Mesenteric fat pad (tissue), 1 donor: ENCODE data around the gene KDM3B. TPM values are rescaled to one million over a fixed set of nuclear protein-coding genes. Genes with fewer than 3 reads are reported as not detected.
"Not testable (repeated sequence)": the region's sequence is repeated elsewhere in the genome, so short reads cannot be mapped to it uniquely, and the experiment has no call there.

Source experiments
- DNase-seq: peaks from one replicate; pipeline ENCODE4 v3.0.0-alpha.2; 2020; ENCODE audit warnings: low spot score
- long read RNA-seq: library from polyadenylated mRNA; unstranded; transcript quantifications from one replicate; pipeline ENCODE4 v2.0.0, GENCODE V29; 2020
- total RNA-seq: library from RNA; stranded (reverse); fragmentation: NEBNext Ultra II Directional; extraction: Animal tissue kit (Norgen Biotek cat#: 25700); gene quantifications from one replicate; pipeline ENCODE4 v1.2.1, GENCODE V29; 2021
- donor health status: DM: yes; HTN: yes; CAD: no.

The KDM3B gene, protein sequence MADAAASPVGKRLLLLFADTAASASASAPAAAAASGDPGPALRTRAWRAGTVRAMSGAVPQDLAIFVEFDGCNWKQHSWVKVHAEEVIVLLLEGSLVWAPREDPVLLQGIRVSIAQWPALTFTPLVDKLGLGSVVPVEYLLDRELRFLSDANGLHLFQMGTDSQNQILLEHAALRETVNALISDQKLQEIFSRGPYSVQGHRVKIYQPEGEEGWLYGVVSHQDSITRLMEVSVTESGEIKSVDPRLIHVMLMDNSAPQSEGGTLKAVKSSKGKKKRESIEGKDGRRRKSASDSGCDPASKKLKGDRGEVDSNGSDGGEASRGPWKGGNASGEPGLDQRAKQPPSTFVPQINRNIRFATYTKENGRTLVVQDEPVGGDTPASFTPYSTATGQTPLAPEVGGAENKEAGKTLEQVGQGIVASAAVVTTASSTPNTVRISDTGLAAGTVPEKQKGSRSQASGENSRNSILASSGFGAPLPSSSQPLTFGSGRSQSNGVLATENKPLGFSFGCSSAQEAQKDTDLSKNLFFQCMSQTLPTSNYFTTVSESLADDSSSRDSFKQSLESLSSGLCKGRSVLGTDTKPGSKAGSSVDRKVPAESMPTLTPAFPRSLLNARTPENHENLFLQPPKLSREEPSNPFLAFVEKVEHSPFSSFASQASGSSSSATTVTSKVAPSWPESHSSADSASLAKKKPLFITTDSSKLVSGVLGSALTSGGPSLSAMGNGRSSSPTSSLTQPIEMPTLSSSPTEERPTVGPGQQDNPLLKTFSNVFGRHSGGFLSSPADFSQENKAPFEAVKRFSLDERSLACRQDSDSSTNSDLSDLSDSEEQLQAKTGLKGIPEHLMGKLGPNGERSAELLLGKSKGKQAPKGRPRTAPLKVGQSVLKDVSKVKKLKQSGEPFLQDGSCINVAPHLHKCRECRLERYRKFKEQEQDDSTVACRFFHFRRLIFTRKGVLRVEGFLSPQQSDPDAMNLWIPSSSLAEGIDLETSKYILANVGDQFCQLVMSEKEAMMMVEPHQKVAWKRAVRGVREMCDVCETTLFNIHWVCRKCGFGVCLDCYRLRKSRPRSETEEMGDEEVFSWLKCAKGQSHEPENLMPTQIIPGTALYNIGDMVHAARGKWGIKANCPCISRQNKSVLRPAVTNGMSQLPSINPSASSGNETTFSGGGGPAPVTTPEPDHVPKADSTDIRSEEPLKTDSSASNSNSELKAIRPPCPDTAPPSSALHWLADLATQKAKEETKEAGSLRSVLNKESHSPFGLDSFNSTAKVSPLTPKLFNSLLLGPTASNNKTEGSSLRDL (N-terminal part only)
- total RNA-seq: 54.1 TPM
- long read RNA-seq, partial matches to known transcripts: 16 of 18 reads
- long read RNA-seq, other reads (novel, unspliced or antisense): 2 of 18 reads

DNA sequence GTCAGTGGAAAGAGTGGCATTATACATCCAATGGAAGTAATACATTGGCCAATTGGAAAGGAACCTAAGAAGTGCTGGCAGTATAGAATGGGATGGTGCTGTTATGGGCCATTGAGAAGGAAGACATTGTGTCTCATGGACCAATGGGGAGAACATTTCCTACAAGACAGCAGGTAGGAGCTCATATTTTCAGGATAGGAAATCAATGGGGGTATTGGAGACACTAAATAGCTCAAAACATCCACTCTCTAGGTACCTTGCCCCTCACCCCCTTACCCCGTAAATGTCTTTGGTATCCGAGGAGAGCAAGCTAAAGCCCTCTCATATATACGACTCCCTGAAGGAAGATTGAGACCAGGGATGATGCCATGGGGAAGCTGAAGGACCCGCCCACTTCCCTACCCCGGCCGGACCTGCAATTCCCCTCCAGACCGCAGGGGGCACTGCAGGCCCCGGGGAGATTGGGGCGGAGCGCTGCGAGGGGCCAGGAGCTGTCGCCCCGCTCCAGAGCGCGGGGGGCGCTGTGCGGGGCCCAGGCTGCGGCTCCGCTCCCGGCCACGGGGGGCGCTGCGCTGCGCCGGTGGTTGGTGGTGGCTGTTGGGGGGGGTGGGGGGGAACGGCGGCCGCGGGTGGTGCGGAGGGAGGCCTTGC lies at the start of gene KDM3B:
Gene KDM3B, plus strand, starts transcription at position 615 of the 651 bp plus-strand sequence. CDS start 111 bp downstream, outside the sequence.
- DNase-seq: peak; percentile 97

- DNase-seq: no peak
These were observed 49.1 kb upstream of the KDM3B start for GRCh38 chr5:138303372-138303771.

GRCh38 chr5:138305797-138306196 lies 46.7 kb upstream of the KDM3B start:
- DNase-seq: no peak

DNA sequence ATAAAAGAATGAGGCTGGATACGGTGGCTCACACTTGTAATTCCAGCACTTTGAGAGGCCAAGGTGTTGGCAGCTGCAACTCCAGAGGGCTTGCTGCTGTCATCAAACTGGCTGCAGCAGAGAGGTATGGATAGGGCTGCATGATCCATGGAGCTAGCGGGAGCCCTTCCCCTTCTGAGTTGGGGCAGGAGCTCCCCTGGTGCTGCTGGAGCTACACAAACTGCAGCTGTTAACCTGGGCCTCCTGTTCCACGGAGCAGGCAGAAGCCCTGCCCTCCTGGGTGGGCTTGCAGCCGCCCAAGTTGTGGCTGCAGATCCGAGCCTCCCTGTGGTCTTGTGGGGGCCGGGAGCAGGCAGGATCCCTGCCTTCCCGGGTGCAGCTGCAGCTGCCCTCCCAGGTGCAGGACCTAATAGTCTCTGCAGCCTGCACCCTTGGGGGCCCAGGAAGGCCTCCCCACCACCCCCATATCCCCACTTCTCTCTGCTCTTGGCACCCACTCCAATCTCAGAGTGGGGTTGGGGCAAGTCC lies 36.7 kb upstream of the KDM3B start:
- no peak for DNase-seq

DNA sequence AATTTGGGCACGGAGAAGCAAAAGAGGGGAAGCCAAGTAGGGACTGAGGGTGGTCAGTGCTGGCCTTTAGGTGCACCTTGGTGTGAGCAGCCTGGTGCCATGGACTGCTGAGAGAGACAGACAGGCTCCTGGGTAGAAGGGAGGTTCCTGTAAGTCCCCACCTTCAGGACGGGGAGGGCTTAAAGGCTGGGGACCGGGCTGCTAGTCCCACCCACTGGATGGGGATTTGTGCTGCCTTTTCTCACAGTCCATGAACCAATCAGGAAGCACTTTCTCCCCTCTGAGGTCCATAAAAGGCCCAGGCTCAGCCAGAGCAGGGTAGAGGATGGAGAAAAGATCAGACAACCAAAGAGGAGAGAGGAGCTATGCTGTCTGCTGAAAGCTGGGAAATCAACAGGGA lies 36.1 kb upstream of the KDM3B start:
- no peak for DNase-seq

DNA sequence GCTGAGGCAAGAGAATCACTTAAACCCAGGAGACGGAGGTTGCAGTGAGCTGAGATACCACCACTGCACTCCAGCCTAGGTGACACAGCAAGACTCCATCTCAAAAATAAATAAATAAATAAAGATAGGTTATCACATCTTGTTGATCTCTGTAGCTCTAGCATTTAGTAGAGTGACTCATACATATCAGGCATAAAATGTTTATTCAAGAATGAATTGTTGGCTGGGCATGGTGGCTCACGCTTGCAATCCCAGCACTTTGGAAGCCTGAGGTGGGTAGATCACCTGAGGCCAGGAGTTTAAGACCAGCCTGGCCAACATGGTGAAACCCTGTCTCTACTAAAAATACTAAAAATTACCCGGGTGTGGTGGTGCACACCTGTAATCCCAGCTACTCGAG lies 34.3 kb upstream of the KDM3B start:
- not testable (repeated sequence) for DNase-seq

GRCh38 chr5:138330813-138331448 lies 21.6 kb upstream of the KDM3B start:
- no peak for DNase-seq

DNA sequence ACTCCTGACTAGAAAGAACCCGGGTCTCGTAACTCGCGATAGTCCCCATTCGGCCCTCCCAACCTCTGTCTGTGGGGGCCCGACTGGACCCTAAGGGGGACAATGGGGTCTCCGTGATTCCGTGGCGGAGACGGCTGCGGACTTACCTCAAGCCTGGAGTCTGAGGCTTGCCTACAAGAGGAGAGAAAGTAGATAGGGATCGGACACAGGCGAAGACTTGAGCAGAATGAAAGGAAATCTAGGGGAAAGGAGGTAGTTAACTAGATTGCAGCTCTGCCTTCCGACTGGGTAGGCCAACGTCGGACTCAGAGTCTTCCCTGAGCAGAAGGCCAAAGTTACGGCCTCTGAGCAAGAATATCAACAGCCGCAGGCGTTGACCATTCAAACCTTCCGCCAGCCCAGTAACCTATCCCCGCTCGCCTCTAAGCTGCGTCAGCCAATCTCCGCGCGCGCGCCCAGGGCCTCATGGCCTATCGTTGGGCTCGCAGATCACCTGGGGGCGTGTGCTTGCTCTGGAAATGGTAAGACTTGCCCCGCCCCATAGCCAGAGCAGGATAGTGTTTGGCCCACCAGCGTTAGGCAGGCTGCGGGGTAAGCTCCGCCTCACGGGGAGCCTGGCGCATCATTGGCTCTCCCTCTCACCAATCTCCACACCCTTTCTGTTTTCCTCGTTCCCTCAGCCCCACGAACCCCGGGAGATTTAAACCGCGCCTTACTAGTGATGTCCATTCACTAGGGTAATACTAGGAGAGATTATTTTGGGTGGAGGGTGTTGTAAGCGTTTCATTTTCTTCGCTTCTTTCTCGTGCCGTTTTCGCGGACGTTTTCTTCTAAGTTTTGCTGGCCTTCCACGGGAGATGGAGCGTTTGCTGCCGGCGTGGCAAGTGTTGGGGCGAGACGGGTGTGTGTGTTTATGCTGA lies 20.8 kb upstream of the KDM3B start, which contains the start of gene CDC25C:
Gene CDC25C, minus strand, starts transcription at position 356 of the 920 bp plus-strand sequence. CDS start 624 bp downstream, outside the sequence.
- DNase-seq: peak; percentile 97

GRCh38 chr5:138334867-138335447 lies 17.5 kb upstream of the KDM3B start:
- DNase-seq: no peak

DNA sequence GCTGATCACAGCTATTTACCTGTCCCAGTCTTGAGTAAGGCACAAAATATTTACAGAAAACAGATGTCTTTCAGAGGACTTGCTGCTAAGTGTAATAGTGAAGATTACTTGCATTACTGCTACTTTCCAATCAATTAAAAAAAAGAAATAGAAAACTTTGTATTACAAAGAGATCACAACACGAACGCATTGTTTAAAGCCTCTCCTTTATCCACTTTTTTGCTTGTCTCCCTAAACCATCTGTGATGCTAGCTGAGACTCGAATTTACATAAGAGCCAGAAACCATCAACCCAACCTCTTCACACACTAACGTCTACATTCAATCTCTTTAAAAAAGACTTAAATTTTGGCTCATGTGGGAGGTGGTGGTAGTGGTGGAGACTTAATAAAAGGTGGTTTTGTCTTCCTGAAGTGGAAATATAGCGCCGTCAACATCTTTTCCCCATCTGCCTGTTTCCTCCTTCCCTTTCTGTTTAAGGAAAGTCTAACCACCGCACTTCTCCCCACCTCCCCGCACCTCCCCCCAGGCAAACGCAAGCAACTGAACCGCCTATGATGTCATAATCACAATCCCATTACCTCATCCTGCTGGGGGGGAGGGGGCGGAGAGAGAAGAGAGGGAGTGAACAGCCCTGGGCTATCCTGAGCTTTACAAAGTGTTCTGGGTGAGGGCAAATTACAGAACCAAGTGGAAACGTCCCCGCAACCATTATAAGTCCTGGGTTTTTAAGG lies 15.4 kb upstream of the KDM3B start:
- no peak for DNase-seq

GRCh38 chr5:138337685-138338410 lies 14.6 kb upstream of the KDM3B start, which contains the start of gene FAM53C:
Gene FAM53C, plus strand, starts transcription at chr5:138338266. Its CDS starts 3,070 bp downstream, at chr5:138341336.
- DNase-seq: peak; percentile 97

- no peak for DNase-seq
These were observed 13.9 kb upstream of the KDM3B start for GRCh38 chr5:138338411-138339090.

DNA sequence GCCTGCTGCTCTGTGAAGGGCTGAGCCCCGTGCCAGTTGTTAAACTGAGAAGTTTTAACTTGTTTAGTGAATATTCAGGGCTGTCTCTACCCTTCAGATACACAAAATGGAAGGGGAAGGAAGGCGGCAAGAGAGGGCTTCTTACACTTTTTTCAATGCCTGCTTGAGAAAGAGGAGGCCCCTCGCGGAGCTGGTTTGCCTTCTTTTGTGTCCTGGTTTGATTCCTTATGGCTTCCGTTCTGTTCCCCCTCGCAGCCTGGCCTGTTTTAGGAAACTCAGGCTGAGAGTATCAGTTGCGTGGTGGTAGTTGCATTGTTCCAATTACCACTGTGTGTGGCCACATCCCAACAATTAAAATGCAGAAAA lies 13.4 kb upstream of the KDM3B start:
- no peak for DNase-seq

- no peak for DNase-seq
These were observed 13.0 kb upstream of the KDM3B start for GRCh38 chr5:138339464-138339863.

DNA sequence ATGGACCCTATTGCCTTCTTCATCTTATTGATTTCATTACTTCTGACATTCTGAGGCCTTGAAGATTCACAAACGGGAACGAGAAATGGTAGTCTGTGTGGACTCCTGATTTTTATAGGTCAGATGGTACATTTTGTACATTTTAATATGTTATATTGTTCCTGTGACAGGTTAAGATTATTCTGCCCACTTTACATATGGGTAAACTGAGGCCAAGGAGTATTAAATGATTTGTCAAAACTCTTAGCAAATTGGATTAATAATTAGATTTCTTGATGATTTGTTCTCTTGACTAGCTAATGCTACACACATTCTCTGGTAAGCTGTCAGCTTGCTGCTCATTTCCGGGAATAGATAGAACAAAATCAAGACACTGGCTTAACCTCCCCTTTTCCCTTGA lies 12.5 kb upstream of the KDM3B start:
- DNase-seq: no peak
